ENCODE measurements around the gene NEFH. TPM values are rescaled to one million over a fixed set of nuclear protein-coding genes. Genes with fewer than 3 reads are reported as not detected.

NEFH gene
- total and polyA plus RNA-seq, 12 donors = 6.8 to 81.1 (median 20.6) TPM

DNA sequence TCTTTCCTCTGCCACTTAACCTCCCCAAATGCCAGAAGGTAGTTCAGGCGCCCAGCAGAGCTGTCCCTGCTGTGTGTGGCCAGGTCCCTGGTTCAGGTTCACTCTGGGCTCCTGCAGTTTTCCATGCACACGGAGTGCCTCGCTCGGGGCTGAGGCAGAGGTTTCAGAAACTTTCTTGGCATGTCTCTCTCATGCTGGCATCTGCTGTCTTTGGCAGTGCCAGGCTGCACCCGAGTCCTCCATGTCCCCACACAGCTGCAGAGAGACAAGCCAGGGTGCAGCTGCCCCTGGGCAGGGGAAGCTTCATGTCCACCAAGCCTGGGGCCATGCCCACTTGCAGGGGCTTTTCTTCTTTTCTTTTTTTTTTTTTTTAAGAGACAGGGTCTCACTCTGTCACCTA is 7.0 kb upstream of the NEFH start:
- Histone ChIP-seq H3K4me1 (replicated peaks in 1 of 2) (peaks cover 3 to 7% of the 10 kb centered on the region in 2 donors), H3K9me3 (replicated peaks in 1 of 3) (no peaks in the 10 kb centered on the region), H3K27me3 (no peaks in the 10 kb centered on the region), H3K36me3 (replicated peaks in 1 of 2) (peaks cover 0 to 14% of the 10 kb centered on the region in 2 donors), H3K4me3 (no peak overlapping the region), H3K27ac (no peak overlapping the region)
- intact Hi-C loops (cut with DNase I) = no loop called here
- 72 to 87% (median 85%) methylated on average over 5 of the region's 5 CpGs for WGBS, 4 donors
- DNase-seq = no peak
- TF ChIP-seq, protein P1, sequence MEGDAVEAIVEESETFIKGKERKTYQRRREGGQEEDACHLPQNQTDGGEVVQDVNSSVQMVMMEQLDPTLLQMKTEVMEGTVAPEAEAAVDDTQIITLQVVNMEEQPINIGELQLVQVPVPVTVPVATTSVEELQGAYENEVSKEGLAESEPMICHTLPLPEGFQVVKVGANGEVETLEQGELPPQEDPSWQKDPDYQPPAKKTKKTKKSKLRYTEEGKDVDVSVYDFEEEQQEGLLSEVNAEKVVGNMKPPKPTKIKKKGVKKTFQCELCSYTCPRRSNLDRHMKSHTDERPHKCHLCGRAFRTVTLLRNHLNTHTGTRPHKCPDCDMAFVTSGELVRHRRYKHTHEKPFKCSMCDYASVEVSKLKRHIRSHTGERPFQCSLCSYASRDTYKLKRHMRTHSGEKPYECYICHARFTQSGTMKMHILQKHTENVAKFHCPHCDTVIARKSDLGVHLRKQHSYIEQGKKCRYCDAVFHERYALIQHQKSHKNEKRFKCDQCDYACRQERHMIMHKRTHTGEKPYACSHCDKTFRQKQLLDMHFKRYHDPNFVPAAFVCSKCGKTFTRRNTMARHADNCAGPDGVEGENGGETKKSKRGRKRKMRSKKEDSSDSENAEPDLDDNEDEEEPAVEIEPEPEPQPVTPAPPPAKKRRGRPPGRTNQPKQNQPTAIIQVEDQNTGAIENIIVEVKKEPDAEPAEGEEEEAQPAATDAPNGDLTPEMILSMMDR (IDR thresholded peaks at IDR 0.05) = no peak
- no peak for TF ChIP-seq POLR2A (IDR thresholded peaks at IDR 0.05)

DNA sequence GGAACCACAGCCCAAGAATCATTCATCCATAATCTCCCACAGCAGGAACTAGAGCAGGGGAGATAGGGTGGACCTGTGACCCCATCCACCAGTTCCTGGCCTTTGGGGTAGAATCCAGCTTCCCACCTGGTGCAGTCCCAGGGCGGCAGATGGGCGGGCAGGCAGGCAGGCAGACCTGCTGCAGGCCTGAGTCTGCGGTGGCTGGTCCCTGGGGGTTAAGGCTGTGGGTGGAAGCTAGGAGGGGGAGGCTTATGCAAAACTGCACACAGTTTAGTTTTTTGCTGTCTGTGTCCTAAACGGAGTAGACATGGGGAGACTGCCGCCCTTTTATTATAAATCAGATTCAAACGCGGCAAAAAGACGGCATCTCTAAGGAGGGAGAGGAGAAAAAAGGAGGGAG is 4.5 kb upstream of the NEFH start:
- Histone ChIP-seq H3K36me3 (replicated peaks in 1 of 2) (peaks cover 0 to 10% of the 10 kb centered on the region in 2 donors), H3K27me3 (no peaks in the 10 kb centered on the region), H3K4me3 (no peak overlapping the region), H3K27ac (no peak overlapping the region), H3K4me1 (replicated peaks in 1 of 2) (peaks cover 20% of the 10 kb centered on the region in 2 donors), H3K9me3 (replicated peaks in 1 of 3) (no peaks in the 10 kb centered on the region)
- 82 to 95% (median 90%) methylated on average over 6 to 8 of the region's 8 CpGs for WGBS, 4 donors
- intact Hi-C loops (cut with DNase I) = no loop called here
- no peak for TF ChIP-seq POLR2A (IDR thresholded peaks at IDR 0.05)
- TF ChIP-seq, protein P1 (IDR thresholded peaks at IDR 0.05) = no peak
- DNase-seq = no peak

DNA sequence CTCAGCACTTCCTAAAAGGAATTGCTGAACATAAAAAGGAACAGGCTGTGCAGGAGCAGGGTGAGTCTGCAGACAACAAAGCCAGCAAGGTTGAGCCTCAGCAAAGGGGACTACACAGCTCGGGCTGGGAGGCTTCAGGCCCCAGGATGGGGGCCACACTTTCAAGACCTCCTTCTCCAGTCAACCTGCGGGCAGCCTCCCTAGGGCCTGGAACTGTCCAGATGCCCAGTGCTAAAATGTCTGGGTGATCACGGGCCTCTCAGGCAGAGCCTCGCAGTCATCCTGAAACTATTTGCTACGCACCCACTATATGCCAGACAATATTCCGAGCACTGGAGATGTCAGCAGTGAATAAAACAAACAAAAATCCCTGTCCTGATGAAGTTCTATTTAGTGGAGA is 3.9 kb upstream of the NEFH start:
- peaks cover 24 to 26% of the 10 kb centered on the region in 2 donors for H3K4me1 ChIP-seq (replicated peaks in 1 of 2)

DNA sequence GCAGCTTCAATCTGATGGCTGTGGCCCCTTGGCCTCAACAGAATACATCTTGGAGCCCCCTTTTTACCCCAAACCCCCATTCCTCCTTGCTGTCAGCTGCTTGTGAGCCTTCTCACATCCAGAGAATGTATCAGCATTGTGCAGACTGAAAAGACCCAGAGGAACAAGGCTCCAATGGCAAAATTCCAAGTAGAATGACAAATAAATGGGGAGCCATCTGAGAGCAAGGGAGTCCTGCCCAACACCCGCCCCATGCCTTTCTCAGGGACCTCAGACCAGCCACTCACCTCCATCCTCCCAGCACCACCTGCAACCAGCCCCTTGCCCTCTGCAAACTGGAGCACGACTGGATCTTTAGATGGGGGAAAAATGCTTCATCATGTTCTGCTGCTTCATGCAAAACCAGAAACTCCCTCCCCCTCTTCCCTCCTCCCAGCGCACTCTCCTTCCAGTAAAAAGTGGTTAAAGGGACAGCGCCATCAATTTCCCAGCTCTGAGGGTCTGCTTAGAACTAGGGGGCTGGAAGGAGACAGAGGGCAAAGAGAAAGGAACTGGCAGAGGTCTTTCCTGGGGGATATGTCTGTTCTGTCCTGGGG is 2.2 kb upstream of the NEFH start:
- Histone ChIP-seq H3K27me3 (no peaks in the 10 kb centered on the region), H3K36me3 (replicated peaks in 1 of 2) (no peaks in the 10 kb centered on the region), H3K9me3 (replicated peaks in 1 of 3) (no peaks in the 10 kb centered on the region), H3K4me1 (replicated peaks in 1 of 2) (peaks cover 39 to 41% of the 10 kb centered on the region in 2 donors), H3K4me3 (no peak overlapping the region), H3K27ac (peak overlapping the region in 2 of 5 donors; percentile 0 to 10)
- intact Hi-C loops (cut with DNase I) = no loop called here
- peak in 2 of 7 donors; percentile 29 to 58 for DNase-seq
- WGBS, 4 donors = 24 to 53% (median 43%) methylated on average over 4 of the region's 4 CpGs
- TF ChIP-seq POLR2A (IDR thresholded peaks at IDR 0.05) = no peak
- TF ChIP-seq, protein P1 (IDR thresholded peaks at IDR 0.05) = no peak

More for the DNA sequence above, 3.9 kb upstream of the NEFH start:
- intact Hi-C loops (cut with DNase I) = no loop called here
- Histone ChIP-seq H3K9me3 (replicated peaks in 1 of 3) (no peaks in the 10 kb centered on the region), H3K27me3 (no peaks in the 10 kb centered on the region), H3K27ac (no peak overlapping the region), H3K4me3 (no peak overlapping the region), H3K36me3 (replicated peaks in 1 of 2) (peaks cover 0 to 10% of the 10 kb centered on the region in 2 donors)
- WGBS, 4 donors = 64 to 81% (median 77%) methylated on average over 6 of the region's 6 CpGs
- TF ChIP-seq, protein P1 (IDR thresholded peaks at IDR 0.05) = no peak
- no peak for TF ChIP-seq POLR2A (IDR thresholded peaks at IDR 0.05)
- no peak for DNase-seq
